ENCODE data around the gene RAPGEF3. TPM values are rescaled to one million over a fixed set of nuclear protein-coding genes. Genes with fewer than 3 reads are reported as not detected.
A peak's percentile ranks its signal among the peaks of the same experiment; 100 is the strongest.

Gene RAPGEF3
- total RNA-seq, 1 donor from 2014 or later: 37.3 TPM

GRCh38 chr12:47779943-47780504, 21.3 kb upstream of the RAPGEF3 start:
- intact Hi-C loops (cut with DNase I): loop anchor here (1.0 to 5.0 kb wide), 3 partner anchors 57 to 128 kb away; no protein-coding TSS in a partner anchor
- ATAC-seq (no peak), DNase-seq (ENCODE audit: missing footprints) (no peak)

- intact Hi-C loops (cut with DNase I): loop anchor here (1.0 to 5.0 kb wide), 3 partner anchors 57 to 127 kb away; no protein-coding TSS in a partner anchor
- ATAC-seq (peak; percentile 80), DNase-seq (ENCODE audit: missing footprints) (peak; percentile 92)
These were observed 20.7 kb upstream of the RAPGEF3 start for GRCh38 chr12:47779301-47779942.

GRCh38 chr12:47778881-47779280, 20.2 kb upstream of the RAPGEF3 start:
- DNase-seq (ENCODE audit: missing footprints): no peak
- intact Hi-C loops (cut with DNase I): loop anchor here (1.0 to 5.0 kb wide), 3 partner anchors 58 to 127 kb away; no protein-coding TSS in a partner anchor
- ATAC-seq: no peak

GRCh38 chr12:47777741-47778558, 19.3 kb upstream of the RAPGEF3 start:
- intact Hi-C loops (cut with DNase I): loop anchor here (2.0 to 5.0 kb wide), 2 partner anchors 59 to 126 kb away; no protein-coding TSS in a partner anchor
- DNase-seq (ENCODE audit: missing footprints): no peak
- peak; percentile 6 for ATAC-seq

- intact Hi-C loops (cut with DNase I): loop anchor here (5.0 kb wide), 1 partner anchor 125 kb away; no protein-coding TSS in a partner anchor
- DNase-seq (ENCODE audit: missing footprints): no peak
- ATAC-seq: no peak
These were observed 18.5 kb upstream of the RAPGEF3 start for GRCh38 chr12:47777151-47777550.

- intact Hi-C loops (cut with DNase I): loop anchor here (5.0 kb wide), 1 partner anchor 124 kb away; no protein-coding TSS in a partner anchor
- no peak for DNase-seq (ENCODE audit: missing footprints)
- no peak for ATAC-seq
These were observed 17.9 kb upstream of the RAPGEF3 start for GRCh38 chr12:47776471-47777143.

- DNase-seq (ENCODE audit: missing footprints): peak; percentile 45
- intact Hi-C loops (cut with DNase I): loop anchor here (5.0 kb wide), 1 partner anchor 123 kb away; no protein-coding TSS in a partner anchor
- no peak for ATAC-seq
These were observed 16.6 kb upstream of the RAPGEF3 start for GRCh38 chr12:47775100-47775911.

GRCh38 chr12:47774663-47775062, 16.0 kb upstream of the RAPGEF3 start:
- peak; percentile 9 for DNase-seq (ENCODE audit: missing footprints)
- no peak for ATAC-seq
- intact Hi-C loops (cut with DNase I): loop anchor here (5.0 kb wide), 1 partner anchor 122 kb away; no protein-coding TSS in a partner anchor

- intact Hi-C loops (cut with DNase I): no loop called here
- DNase-seq (ENCODE audit: missing footprints) (no peak), ATAC-seq (peak; percentile 5)
These were observed 15.3 kb upstream of the RAPGEF3 start for GRCh38 chr12:47773858-47774580.

- intact Hi-C loops (cut with DNase I): no loop called here
- peak; percentile 78 for ATAC-seq
- DNase-seq (ENCODE audit: missing footprints): peak; percentile 89
These were observed 14.6 kb upstream of the RAPGEF3 start, which contains the start of gene SLC48A1 for GRCh38 chr12:47773062-47773857. Gene SLC48A1, plus strand, starts transcription at chr12:47773238. Its CDS starts 67 bp downstream, at chr12:47773305.

- ATAC-seq: no peak
- intact Hi-C loops (cut with DNase I): no loop called here
These were observed 14.0 kb upstream of the RAPGEF3 start for GRCh38 chr12:47772738-47773061.

GRCh38 chr12:47772094-47772660, 13.5 kb upstream of the RAPGEF3 start:
- ATAC-seq (no peak), DNase-seq (ENCODE audit: missing footprints) (peak; percentile 13)
- intact Hi-C loops (cut with DNase I): no loop called here

More at GRCh38 chr12:47772738-47773061, 14.0 kb upstream of the RAPGEF3 start:
- no peak for DNase-seq (ENCODE audit: missing footprints)

- DNase-seq (ENCODE audit: missing footprints) (no peak), ATAC-seq (no peak)
- intact Hi-C loops (cut with DNase I): no loop called here
These were observed 12.6 kb upstream of the RAPGEF3 start for GRCh38 chr12:47771304-47771703.

GRCh38 chr12:47770086-47770726, 11.5 kb upstream of the RAPGEF3 start:
- intact Hi-C loops (cut with DNase I): no loop called here
- DNase-seq (ENCODE audit: missing footprints) (no peak), ATAC-seq (no peak)

GRCh38 chr12:47769234-47770085, 10.8 kb upstream of the RAPGEF3 start:
- ATAC-seq: no peak
- intact Hi-C loops (cut with DNase I): no loop called here
- DNase-seq (ENCODE audit: missing footprints): no peak
